GM12874 (cell line): ENCODE data around the gene PTGER4.

Source experiments
- CTCF ChIP-seq: IDR thresholded peaks from 2 replicates; pipeline ENCODE4 v1.5.1; 2011; ENCODE audit warnings: low read depth, mild to moderate bottlenecking, control low read depth, low read length, moderate library complexity; ENCODE audit not compliant: insufficient read depth

PTGER4 gene

GRCh38 chr5:40675396-40676133 is 4.2 kb upstream of the PTGER4 start:
- TF ChIP-seq CTCF, result no peak

- no peak for TF ChIP-seq CTCF
These were observed 2.9 kb upstream of the PTGER4 start for GRCh38 chr5:40676613-40677343.

- TF ChIP-seq CTCF, result no peak
These were observed 2.3 kb upstream of the PTGER4 start for GRCh38 chr5:40677456-40677855.

- TF ChIP-seq CTCF, result no peak
These were observed 1.7 kb upstream of the PTGER4 start for GRCh38 chr5:40678026-40678425.

GRCh38 chr5:40678460-40679147 is 1.1 kb upstream of the PTGER4 start:
- no peak for TF ChIP-seq CTCF

- TF ChIP-seq CTCF, result no peak
These were observed 385 bp upstream of the PTGER4 start for GRCh38 chr5:40679148-40679912.
